ENCODE results near the gene TH. TPM values are rescaled to one million over a fixed set of nuclear protein-coding genes. Genes with fewer than 3 reads are reported as not detected.

Gene TH
- total RNA-seq = not detected in 2 replicates

DNA sequence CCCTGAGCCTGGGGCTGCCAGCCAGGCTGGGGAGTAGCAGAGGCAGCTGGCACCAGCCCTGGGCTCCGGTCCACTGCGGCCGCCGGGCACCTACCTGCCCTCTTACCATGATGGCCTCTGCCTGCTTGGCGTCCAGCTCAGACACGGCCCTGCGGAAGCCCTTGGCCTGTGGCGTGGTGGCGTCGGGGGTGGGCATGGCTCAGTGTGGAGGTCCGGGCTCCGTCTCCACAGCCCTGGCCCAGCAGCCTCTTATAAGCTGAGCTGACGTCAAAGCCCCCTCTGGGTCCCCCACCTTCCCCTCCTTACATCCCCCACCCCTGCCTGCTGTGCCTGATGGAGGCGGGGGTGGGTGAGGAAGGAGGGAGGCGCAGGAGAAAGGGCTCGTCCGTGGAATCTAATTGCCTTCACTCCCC, at the start of gene TH:
TSS of gene TH (minus strand) at position 225 of the 413 bp plus-strand sequence. CDS start at position 196, 29 bp downstream.
- no peak within 1 kb of the TSS for H3K4me3 ChIP-seq (ENCODE audit: low read depth, low read length)
- no peak for DNase-seq (ENCODE audit: low read depth)
- TF ChIP-seq, protein P1, sequence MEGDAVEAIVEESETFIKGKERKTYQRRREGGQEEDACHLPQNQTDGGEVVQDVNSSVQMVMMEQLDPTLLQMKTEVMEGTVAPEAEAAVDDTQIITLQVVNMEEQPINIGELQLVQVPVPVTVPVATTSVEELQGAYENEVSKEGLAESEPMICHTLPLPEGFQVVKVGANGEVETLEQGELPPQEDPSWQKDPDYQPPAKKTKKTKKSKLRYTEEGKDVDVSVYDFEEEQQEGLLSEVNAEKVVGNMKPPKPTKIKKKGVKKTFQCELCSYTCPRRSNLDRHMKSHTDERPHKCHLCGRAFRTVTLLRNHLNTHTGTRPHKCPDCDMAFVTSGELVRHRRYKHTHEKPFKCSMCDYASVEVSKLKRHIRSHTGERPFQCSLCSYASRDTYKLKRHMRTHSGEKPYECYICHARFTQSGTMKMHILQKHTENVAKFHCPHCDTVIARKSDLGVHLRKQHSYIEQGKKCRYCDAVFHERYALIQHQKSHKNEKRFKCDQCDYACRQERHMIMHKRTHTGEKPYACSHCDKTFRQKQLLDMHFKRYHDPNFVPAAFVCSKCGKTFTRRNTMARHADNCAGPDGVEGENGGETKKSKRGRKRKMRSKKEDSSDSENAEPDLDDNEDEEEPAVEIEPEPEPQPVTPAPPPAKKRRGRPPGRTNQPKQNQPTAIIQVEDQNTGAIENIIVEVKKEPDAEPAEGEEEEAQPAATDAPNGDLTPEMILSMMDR (IDR thresholded peaks at IDR 0.05; ENCODE audit: insufficient read depth, low read depth, low read length) = no peak

DNA sequence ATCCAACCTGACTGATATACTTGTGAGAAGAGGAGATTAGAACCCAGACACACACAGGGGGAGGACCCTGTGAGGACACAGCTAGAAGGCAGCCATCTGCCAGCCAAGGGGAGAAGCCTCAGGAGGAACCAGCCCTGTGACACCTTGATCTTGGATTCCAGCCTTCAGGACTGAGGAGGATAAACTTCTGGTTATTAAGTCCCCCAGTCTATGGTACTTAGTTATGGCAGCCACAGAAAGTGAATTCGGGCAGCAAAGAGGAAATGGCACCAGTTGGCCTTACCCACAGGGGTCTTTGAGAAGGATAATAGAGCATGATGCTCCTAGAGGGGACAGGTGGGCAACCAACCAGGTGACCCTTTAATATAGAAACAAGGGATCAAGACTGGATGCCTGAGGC, 49.4 kb upstream of the TH start:
- TF ChIP-seq, protein P1 (IDR thresholded peaks at IDR 0.05; ENCODE audit: insufficient read depth, low read depth, low read length) = no peak
- no peak overlapping the region for H3K4me3 ChIP-seq (ENCODE audit: low read depth, low read length)
- DNase-seq (ENCODE audit: low read depth) = no peak

DNA sequence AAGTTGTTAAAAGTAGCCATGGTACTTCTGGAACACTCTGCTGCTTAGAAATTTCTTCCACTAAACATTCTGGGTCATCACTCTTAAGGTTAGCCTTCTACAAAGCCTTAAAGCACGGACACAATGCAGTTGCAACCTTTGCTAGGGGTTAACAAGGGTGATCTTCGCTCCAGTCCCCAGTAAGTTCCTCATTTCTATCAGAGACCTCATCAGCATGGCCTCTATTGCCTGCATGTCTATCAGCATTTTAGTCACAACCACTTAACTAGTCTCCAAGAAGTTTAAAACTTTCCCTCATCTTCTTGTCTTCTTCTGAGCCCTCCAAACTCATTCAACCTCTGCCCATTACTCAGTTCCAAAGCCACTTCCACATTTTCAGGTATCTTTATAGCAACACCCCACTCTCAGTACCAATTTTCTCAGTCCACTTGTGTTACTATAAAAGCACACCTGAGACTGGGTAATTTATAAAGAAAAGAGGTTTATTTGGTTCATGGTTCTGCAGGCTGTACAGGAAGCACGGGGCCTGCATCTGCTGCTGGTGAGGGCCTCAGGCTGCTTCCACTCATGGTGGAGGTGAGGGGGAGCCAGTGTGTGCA, 48.7 kb upstream of the TH start:
- no peak overlapping the region for H3K4me3 ChIP-seq (ENCODE audit: low read depth, low read length)
- TF ChIP-seq, protein P1 (IDR thresholded peaks at IDR 0.05; ENCODE audit: insufficient read depth, low read depth, low read length) = no peak

DNA sequence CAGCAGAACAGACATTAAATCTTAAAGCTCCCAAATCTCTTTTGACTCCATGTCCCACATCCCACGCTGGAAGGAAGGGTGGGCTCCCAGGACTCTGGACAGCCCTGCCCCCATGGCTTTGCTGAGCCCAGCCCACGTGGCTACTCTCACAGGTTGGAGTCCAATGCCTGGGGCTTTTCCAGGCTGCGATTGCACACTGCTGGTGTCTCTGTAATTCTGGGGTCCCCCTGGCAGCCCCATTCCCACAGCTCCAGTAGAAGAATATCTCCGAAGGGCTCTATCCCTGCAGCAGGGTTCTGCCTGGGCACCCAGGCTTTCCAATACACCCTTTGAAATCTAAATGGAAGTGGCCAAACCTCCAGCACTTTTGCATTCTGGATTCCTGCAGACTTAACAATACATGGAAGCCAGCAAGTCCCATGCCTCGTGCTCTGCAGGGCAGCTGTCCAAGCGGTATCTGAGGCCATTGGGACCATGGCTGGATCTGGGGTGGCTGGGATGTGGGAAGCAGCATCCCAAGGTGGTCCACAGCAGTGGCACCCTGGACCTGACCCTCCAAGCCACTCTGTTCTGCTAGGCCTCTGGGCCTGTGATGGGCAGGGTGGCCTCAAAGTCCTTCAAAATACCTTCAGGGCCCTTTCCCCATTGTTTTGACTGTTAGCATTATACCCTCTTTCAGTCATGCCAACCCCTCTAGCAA, 47.9 kb upstream of the TH start:
- no peak for DNase-seq (ENCODE audit: low read depth)
- H3K4me3 ChIP-seq (ENCODE audit: low read depth, low read length) = no peak overlapping the region
- TF ChIP-seq, protein P1 (IDR thresholded peaks at IDR 0.05; ENCODE audit: insufficient read depth, low read depth, low read length) = no peak

More for the DNA sequence above, 48.7 kb upstream of the TH start:
- no peak for DNase-seq (ENCODE audit: low read depth)

DNA sequence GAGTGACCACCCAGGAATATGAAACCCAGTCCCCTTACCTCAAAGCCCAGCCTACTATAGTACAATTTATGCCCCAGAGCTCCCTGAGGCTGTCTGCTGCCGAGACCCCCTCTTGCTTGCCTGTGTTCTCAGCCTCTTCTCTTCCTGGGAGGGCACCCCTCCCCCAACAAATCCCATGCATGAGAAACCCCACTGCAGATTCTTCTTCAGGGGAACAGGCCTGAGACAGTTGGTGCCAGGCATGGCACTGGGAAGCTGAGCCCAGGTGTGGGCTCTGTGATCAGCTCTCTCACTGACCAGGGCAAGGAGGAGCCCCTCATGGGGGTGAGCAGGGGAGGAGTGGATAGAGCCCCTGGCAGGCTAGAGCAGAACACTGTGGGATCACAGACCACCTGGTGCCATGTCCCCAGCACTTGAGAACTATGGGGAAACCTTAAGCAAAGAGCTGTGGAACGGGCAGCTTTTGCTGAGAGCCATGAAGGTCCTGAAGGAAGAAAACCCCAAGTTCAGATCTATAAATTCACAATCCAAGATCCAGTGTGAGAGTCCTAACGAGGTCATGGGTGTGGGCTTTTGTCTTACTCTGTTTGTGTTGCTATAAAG, 46.5 kb upstream of the TH start:
- TF ChIP-seq, protein P1 (IDR thresholded peaks at IDR 0.05; ENCODE audit: insufficient read depth, low read depth, low read length) = no peak
- no peak for DNase-seq (ENCODE audit: low read depth)
- H3K4me3 ChIP-seq (ENCODE audit: low read depth, low read length) = no peak overlapping the region

DNA sequence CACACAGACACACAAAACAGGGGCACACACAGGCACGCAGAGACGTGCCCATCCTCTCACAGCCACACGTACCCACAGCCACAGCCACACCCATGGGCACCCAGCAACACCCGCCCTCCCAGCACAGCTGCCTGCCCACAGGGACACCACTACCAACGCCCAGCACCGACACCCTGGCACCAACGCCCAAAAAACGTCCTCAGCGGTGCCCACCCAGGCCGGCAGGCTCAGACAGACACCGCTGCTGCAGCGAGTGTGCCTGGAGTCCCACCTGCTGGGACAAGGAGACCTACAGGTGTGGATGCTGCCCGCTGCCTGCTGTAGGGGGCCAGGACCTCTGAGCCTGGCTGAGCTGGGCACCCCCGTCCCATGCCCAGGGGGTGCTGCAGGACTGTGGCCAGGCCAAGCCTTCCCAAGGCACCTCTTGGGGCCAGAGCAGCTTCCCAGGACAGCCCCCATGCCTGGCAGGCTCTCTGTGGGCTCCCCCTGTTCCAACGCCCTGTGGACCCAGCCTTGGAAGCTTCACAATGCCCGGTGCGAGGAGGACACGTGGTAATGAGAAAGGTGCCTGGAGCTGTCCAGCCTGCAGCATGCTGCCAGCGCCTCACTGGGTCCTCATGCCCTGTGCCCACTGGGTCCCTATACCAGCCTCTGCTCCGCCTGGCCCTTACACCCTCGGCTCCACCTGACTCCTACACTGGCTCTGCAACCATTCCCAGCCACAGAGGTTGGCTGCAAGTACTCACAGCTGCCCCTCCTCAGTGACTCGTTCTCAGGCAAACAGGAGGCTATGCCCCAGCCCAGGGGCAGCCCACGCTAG, 45.8 kb upstream of the TH start:
- no peak for DNase-seq (ENCODE audit: low read depth)
- H3K4me3 ChIP-seq (ENCODE audit: low read depth, low read length) = no peak overlapping the region
- TF ChIP-seq, protein P1 (IDR thresholded peaks at IDR 0.05; ENCODE audit: insufficient read depth, low read depth, low read length) = no peak

Measured in fibroblast of villous mesenchyme (primary cell).